Nephron progenitor cell (in vitro differentiated cells): ENCODE results near the gene COMMD3.
A peak's percentile ranks its signal among the peaks of the same experiment; 100 is the strongest.
"Not testable (repeated sequence)": the region's sequence is repeated elsewhere in the genome, so short reads cannot be mapped to it uniquely, and the experiment has no call there.

ENCODE experiments used
- DNase-seq: peaks from one replicate; pipeline ENCODE4 v3.0.0; 2021
- H3K27ac Mint-ChIP-seq: 2 replicates; pipeline ENCODE4 v1.8.0; 2021; ENCODE audit warnings: mild to moderate bottlenecking, moderate library complexity, mixed read lengths
- H3K27me3 Mint-ChIP-seq: 2 replicates; pipeline ENCODE4 v1.8.0; 2021; ENCODE audit warnings: mild to moderate bottlenecking, low read depth, mixed read lengths; ENCODE audit not compliant: poor library complexity
- H3K36me3 Mint-ChIP-seq: 2 replicates; pipeline ENCODE4 v1.8.0; 2021; ENCODE audit warnings: low read depth, mixed read lengths
- H3K4me1 Mint-ChIP-seq: 2 replicates; pipeline ENCODE4 v1.8.0; 2021; ENCODE audit warnings: mixed read lengths
- H3K4me3 Mint-ChIP-seq: 2 replicates; pipeline ENCODE4 v1.8.0; 2021; ENCODE audit warnings: mild to moderate bottlenecking, moderate library complexity, mixed read lengths
- H3K9me3 Mint-ChIP-seq: 2 replicates; pipeline ENCODE4 v1.8.0; 2021; ENCODE audit warnings: mild to moderate bottlenecking, moderate library complexity, mixed read lengths
- TF ChIP-seq, protein P1 (sequence below): fragments of 200-600 bp; sonication (generic); IDR thresholded peaks from 2 replicates; pipeline ENCODE4 v1.5.0; 2021; ENCODE audit warnings: antibody characterized with exemption

The COMMD3 gene

DNA sequence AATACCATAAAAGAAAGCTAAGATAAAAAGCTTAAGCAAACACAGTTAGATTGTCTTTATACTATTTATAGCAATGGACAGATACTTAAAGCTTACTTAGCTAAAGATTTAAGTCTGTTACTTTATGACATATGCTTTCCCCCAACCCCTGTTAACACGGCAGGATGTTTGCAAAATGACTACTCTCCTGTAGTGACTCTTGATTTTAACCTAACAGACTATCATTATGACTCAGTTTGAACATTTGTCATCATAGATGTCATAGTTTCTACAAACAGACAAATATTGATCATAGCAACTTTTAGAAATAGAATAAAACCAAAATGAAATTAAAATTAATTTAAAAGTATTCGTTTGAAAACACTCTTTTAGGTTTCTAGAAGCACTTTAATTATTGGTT, 7.8 kb upstream of the COMMD3 start:
- Mint-ChIP-seq H3K27ac (no peak overlapping the region), H3K36me3 (no peaks in the 10 kb centered on the region), H3K27me3 (peaks cover 15% of the 10 kb centered on the region), H3K9me3 (no peaks in the 10 kb centered on the region), H3K4me1 (no peaks in the 10 kb centered on the region), H3K4me3 (no peak overlapping the region)
- no peak for DNase-seq
- TF ChIP-seq, protein P1, sequence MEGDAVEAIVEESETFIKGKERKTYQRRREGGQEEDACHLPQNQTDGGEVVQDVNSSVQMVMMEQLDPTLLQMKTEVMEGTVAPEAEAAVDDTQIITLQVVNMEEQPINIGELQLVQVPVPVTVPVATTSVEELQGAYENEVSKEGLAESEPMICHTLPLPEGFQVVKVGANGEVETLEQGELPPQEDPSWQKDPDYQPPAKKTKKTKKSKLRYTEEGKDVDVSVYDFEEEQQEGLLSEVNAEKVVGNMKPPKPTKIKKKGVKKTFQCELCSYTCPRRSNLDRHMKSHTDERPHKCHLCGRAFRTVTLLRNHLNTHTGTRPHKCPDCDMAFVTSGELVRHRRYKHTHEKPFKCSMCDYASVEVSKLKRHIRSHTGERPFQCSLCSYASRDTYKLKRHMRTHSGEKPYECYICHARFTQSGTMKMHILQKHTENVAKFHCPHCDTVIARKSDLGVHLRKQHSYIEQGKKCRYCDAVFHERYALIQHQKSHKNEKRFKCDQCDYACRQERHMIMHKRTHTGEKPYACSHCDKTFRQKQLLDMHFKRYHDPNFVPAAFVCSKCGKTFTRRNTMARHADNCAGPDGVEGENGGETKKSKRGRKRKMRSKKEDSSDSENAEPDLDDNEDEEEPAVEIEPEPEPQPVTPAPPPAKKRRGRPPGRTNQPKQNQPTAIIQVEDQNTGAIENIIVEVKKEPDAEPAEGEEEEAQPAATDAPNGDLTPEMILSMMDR, result no peak

DNA sequence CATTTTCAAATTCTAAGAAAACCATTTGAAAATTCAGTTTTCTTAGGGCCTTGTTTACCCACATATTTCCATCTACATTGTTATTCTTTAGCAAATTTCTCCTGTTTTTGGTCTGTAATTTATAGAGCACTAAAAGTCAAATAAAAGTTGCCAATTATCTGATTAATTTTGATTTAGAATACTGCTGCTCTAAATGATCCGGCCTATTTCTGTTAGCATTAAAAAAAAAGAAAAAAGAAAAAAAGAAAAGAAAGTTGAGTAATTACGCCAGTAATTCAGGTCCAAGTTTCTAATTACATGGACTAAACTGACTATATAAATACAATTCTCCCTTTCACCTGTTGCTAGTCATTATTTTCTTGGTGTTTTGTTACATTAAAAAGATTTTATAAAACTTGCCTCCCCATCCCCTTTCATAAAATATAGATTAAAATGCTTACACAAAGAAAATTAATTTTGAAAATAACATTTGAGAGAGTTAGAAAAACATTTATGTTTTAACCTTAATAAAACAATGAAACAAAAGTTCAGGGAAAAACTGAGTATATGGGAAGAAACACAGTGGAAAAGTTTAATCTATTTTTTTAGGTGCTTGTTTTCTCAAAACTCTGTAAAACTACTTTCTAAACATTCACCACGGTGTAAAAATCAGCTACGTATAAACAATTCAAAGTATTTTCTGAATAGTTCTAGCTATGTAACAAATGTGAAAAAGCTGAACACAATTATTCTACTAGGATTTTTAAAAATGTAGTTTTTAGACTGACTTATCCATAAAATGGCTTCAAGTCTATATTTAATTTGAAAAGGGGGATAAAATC, 6.8 kb upstream of the COMMD3 start:
- H3K36me3 Mint-ChIP-seq, result no peaks in the 10 kb centered on the region
- H3K4me1 Mint-ChIP-seq, result no peaks in the 10 kb centered on the region
- H3K9me3 Mint-ChIP-seq, result no peaks in the 10 kb centered on the region
- no peak overlapping the region for H3K4me3 Mint-ChIP-seq
- TF ChIP-seq, protein P1, result no peak
- no peak overlapping the region for H3K27ac Mint-ChIP-seq
- H3K27me3 Mint-ChIP-seq, result peaks cover 19% of the 10 kb centered on the region
- DNase-seq, result no peak

DNA sequence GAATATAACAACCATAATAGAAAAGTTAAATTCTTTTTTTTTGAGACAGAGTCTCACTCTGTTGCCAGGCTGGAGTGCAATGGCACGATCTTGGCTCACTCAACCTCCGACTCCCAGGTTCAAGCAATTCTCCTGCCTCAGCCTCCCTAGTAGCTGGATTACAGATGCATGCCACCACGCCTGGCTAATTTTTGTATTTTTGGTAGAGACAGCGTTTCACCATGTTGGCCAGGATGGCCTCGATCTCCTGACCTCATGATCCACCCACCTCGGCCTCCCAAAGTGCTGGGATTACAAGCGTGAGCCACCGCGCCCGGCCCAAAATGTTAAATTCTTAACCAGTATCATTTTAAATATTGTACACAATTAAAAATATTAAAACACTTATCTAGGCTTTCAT, 6.2 kb upstream of the COMMD3 start:
- H3K27me3 Mint-ChIP-seq, result peaks cover 24% of the 10 kb centered on the region
- H3K9me3 Mint-ChIP-seq, H3K36me3 Mint-ChIP-seq, H3K4me1 Mint-ChIP-seq, H3K4me3 Mint-ChIP-seq, H3K27ac Mint-ChIP-seq, DNase-seq: not testable (repeated sequence)

DNA sequence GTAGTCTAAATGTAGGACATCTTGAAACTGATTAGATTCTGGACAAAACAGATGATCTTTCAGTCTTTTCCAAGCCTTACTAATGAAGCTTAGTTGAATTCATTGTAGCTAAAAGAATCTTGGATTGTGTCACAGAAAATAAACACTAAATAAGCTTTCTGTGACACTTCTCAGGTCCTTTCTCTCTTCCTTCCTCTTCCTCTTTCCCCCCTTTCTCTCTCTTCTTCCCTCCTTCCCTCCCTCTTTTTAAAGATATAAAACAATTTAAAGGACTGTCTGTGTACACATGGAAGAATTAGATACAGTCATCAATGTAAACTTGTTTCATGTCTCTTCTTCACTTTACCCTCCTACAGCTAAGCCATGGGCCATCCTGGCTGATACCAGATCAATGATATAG, 5.3 kb upstream of the COMMD3 start:
- no peaks in the 10 kb centered on the region for H3K36me3 Mint-ChIP-seq

DNA sequence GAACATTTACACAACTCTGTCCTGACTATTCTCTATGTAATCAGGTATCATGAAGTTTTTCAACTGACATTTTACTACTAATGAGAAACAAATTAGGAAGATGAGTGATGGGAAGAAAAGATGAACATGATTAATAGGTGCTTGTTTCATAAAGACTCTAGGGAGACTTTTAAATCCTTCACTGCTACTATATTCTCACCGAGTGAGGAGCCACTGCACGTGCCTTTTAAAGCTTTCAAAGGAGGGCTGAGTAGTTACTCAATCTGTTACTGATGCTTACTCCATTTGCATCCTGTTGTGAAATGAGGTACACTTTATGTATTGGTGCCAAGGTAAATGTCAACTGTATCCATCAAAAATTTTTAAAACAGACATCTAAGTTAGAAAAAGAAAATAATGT, 1.3 kb upstream of the COMMD3 start:
- H3K27ac Mint-ChIP-seq, result no peak overlapping the region
- no peaks in the 10 kb centered on the region for H3K36me3 Mint-ChIP-seq
- peaks cover 44% of the 10 kb centered on the region for H3K27me3 Mint-ChIP-seq
- no peaks in the 10 kb centered on the region for H3K9me3 Mint-ChIP-seq
- TF ChIP-seq, protein P1, result no peak
- peaks cover 46% of the 10 kb centered on the region for H3K4me1 Mint-ChIP-seq
- no peak for DNase-seq
- H3K4me3 Mint-ChIP-seq, result peak overlapping the region; percentile 94

More for the DNA sequence above, 5.3 kb upstream of the COMMD3 start:
- Mint-ChIP-seq H3K27ac (no peak overlapping the region), H3K4me3 (no peak overlapping the region), H3K27me3 (peaks cover 28% of the 10 kb centered on the region), H3K9me3 (no peaks in the 10 kb centered on the region), H3K4me1 (peaks cover 13% of the 10 kb centered on the region)
- no peak for DNase-seq
- TF ChIP-seq, protein P1, result no peak

DNA sequence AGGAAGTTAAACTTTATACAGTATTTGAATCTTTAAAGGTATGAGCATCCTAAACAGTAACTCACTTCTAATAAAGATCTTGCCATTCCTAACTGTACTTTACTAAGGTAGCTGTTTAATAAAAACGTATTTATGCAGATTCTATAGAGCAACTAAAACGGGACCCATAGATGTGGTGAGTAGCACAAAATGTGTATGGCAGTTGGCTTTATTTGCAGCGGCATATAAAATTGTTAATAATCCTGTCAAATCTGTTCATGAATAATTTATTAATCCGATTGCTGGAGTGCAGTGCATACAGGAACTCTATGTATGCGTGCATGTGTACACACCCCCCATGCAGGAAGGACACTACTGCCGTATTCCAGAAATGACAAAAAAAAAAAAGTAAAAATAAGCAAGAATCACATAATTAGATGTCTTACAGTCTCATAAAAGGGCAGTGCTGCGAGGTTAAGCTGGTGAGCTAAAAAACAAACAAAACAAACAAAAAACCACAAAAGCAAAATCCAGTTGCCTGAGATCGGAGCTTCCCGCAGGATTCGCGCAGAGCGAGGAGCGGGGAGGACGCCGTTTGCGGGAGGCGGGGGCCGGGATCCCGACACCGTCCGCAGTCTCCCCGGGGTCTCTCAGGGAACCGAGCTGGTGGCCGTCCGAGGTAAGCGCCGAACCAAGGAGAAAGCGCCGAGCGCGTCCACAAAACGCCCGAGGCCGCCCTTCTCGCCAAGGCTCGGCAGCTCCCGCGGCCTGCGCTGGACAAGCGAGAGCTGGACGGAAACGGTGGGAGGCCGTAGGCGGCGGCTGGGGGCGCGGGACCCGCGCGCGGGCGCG, 518 bp upstream of the COMMD3 start:
- H3K27ac Mint-ChIP-seq, result peak overlapping the region; percentile 85
- TF ChIP-seq, protein P1, result no peak
- no peaks in the 10 kb centered on the region for H3K36me3 Mint-ChIP-seq
- no peaks in the 10 kb centered on the region for H3K9me3 Mint-ChIP-seq
- peaks cover 45% of the 10 kb centered on the region for H3K27me3 Mint-ChIP-seq
- peaks cover 50% of the 10 kb centered on the region for H3K4me1 Mint-ChIP-seq
- DNase-seq, result no peak
- H3K4me3 Mint-ChIP-seq, result peak overlapping the region; percentile 94
